Activated CD8-positive, alpha-beta memory T cell treated with anti-CD3 and anti-CD28 coated beads, Interleukin-2, amount 10 ng/mL, durations not matched to agents 7 days and 5 days (primary cell): Measurements from ENCODE around the gene CALHM4. TPM values are rescaled to one million over a fixed set of nuclear protein-coding genes. Genes with fewer than 3 reads are reported as not detected.
A peak's percentile ranks its signal among the peaks of the same experiment; 100 is the strongest.

ENCODE experiments used
- ATAC-seq: fragments of 150-1000 bp; cut with Tn5 transposase; one replicate; pipeline ENCODE4 v1.10.0; 2021; ENCODE audit warnings: moderate library complexity
- CTCF ChIA-PET: fragments of 350-600 bp; sonication (Branson Sonifier 250); formaldehyde crosslinking; loops from one replicate; lab custom pipeline; 2021; ENCODE audit warnings: antibody characterized with exemption; lab: Charles Lee
- DNase-seq: peaks from one replicate; pipeline ENCODE4 v3.0.0-alpha.2; 2020
- H3K27ac Mint-ChIP-seq: one replicate; pipeline ENCODE4 v1.8.0; 2021; ENCODE audit warnings: mild to moderate bottlenecking, mixed read lengths
- H3K27me3 Mint-ChIP-seq: one replicate; pipeline ENCODE4 v1.8.0; 2021; ENCODE audit warnings: mixed read lengths
- H3K36me3 Mint-ChIP-seq: one replicate; pipeline ENCODE4 v1.8.0; 2021; ENCODE audit warnings: mild to moderate bottlenecking, mixed read lengths
- H3K4me1 Mint-ChIP-seq: one replicate; pipeline ENCODE4 v1.8.0; 2021; ENCODE audit warnings: mixed read lengths
- H3K4me3 Mint-ChIP-seq: one replicate; pipeline ENCODE4 v1.8.0; 2021; ENCODE audit warnings: mild to moderate bottlenecking, moderate library complexity, mixed read lengths
- H3K9me3 Mint-ChIP-seq: one replicate; pipeline ENCODE4 v1.8.0; 2022; ENCODE audit warnings: low read depth, mixed read lengths
- total RNA-seq, 2 experiments: library from RNA; stranded (reverse); gene quantifications; one replicate each; pipeline ENCODE4 v1.2.3, GENCODE V29; 2021

CALHM4 gene
- total RNA-seq, 2 experiments from 2014 or later: not detected

DNA sequence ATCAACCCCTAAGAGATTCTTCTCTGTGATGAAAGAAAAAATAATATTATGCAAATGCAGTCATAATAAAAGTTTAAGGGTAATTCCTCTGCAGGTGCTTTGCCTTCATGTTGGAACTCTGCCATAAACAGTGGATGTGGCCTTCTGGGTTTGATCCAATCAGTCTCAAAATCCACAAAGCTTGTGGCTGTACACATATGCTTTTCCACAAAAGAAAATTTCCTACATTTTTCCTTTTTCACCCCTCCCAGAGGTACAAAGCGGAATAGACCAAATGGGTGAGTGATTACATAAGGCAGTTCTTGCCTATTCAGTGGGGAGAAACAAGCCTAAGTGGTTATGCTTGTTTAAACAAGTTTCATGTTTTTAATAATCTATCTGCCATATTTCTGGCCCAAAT lies 25.4 kb upstream of the CALHM4 start:
- Mint-ChIP-seq H3K27me3 (peaks cover 40% of the 10 kb centered on the region), H3K27ac (no peak overlapping the region), H3K36me3 (no peaks in the 10 kb centered on the region), H3K4me3 (no peak overlapping the region), H3K4me1 (peaks cover 3% of the 10 kb centered on the region), H3K9me3 (no peaks in the 10 kb centered on the region)
- CTCF ChIA-PET: no interaction called here
- no peak for ATAC-seq
- no peak for DNase-seq

GRCh38 chr6:116528780-116529179 lies 24.8 kb upstream of the CALHM4 start:
- CTCF ChIA-PET: no interaction called here
- Mint-ChIP-seq H3K4me3 (no peak overlapping the region), H3K9me3 (no peaks in the 10 kb centered on the region), H3K27me3 (peaks cover 46% of the 10 kb centered on the region), H3K36me3 (no peaks in the 10 kb centered on the region), H3K4me1 (peaks cover 3% of the 10 kb centered on the region), H3K27ac (no peak overlapping the region)
- no peak for ATAC-seq
- no peak for DNase-seq

DNA sequence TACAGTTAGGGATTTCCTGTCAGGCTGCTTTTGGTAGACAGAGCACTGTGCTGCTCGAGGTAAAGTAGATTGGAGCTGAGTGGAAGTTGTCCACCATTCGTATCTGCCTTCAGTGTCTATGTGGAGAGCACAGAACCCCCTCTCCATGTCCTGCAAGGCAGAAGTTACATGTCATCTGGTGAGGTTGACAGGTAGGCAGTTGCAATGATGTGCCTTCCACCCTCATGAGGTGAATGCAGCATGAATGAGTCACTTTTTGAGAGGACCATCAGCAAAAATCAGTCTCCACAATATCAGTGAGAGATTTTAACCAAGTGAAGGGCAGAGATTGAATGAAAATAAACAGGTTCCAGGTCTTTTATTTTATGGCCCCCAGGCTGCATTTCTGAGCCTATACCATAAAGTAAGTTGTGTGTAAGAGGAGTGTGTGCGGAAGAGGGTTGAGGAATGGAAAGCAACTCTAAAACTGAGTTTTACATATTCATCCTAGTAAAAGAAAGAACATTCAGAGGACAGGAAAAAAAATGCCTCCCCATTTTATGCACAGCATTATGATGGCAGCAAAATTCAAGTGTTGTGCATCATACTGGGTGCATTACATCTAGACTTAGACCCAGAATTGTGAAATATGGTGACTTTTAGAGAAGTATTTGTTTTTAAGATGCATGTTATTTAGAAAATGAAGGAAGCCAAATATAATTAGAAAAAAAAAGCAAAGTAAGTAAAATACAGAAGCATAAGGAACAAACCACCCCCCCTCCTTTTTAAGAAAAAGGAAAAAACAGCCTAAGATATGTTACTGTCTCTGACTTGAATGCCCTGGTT lies 23.9 kb upstream of the CALHM4 start:
- Mint-ChIP-seq H3K9me3 (no peaks in the 10 kb centered on the region), H3K27ac (no peak overlapping the region), H3K4me3 (no peak overlapping the region), H3K36me3 (no peaks in the 10 kb centered on the region), H3K27me3 (peaks cover 50% of the 10 kb centered on the region), H3K4me1 (peaks cover 3% of the 10 kb centered on the region)
- CTCF ChIA-PET: no interaction called here
- DNase-seq: no peak
- no peak for ATAC-seq

GRCh38 chr6:116530436-116530835 lies 23.1 kb upstream of the CALHM4 start:
- no peak overlapping the region for H3K4me3 Mint-ChIP-seq
- CTCF ChIA-PET: no interaction called here
- no peaks in the 10 kb centered on the region for H3K9me3 Mint-ChIP-seq
- no peaks in the 10 kb centered on the region for H3K36me3 Mint-ChIP-seq
- no peak overlapping the region for H3K27ac Mint-ChIP-seq
- ATAC-seq (no peak), DNase-seq (no peak)
- peaks cover 3% of the 10 kb centered on the region for H3K4me1 Mint-ChIP-seq
- H3K27me3 Mint-ChIP-seq: peaks cover 53% of the 10 kb centered on the region

DNA sequence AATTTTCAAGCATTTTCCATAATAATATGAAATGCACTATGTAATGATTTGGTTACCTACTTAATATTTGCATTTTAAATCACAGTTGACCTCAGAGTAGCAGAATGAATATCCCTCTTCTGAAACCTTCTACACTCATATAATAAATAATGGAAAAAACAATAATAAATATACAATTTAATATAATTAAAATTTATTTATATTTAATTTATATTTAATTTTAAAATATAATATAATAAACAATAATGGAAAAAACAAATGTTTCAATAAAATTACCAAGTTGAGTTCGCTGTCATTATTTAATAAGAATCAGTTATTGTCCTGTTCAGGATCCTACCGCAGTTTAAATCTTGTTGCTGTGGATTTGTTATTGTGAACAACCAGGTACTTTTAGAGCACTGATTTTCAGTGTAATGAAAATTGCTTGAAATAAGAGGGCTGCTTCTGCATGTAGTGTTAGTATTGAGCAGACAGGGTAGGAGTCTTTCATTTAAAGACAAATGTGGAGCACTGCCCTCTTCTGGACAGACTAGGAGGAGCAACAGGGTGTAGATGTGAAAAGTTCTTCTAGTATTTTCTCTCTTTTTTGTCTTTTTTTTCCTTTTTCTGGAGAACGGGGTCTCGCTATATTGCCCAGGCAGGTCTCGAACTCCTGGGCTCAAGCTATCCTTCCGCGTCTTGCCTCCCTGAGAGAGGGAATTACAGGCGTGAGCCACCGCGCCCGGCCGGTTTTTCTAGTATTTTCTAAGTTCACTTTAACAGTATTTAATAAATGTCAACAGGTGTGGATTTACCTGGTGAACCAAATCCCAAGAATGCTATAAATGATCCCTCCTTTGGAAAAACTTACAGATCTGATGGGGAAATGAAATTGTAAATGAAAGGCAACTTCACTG lies 21.6 kb upstream of the CALHM4 start:
- H3K9me3 Mint-ChIP-seq: no peaks in the 10 kb centered on the region
- DNase-seq (peak; percentile 75), ATAC-seq (peak; percentile 87)
- peaks cover 53% of the 10 kb centered on the region for H3K27me3 Mint-ChIP-seq
- H3K4me1 Mint-ChIP-seq: peaks cover 3% of the 10 kb centered on the region
- no peaks in the 10 kb centered on the region for H3K36me3 Mint-ChIP-seq
- CTCF ChIA-PET: interaction anchor here (0.6 to 4.5 kb wide), 9 partner anchors 9 to 314 kb away, joined by 3 to 46 read pairs (median 3); partner anchors contain the start of gene TSPYL4
- no peak overlapping the region for H3K27ac Mint-ChIP-seq
- H3K4me3 Mint-ChIP-seq: no peak overlapping the region

DNA sequence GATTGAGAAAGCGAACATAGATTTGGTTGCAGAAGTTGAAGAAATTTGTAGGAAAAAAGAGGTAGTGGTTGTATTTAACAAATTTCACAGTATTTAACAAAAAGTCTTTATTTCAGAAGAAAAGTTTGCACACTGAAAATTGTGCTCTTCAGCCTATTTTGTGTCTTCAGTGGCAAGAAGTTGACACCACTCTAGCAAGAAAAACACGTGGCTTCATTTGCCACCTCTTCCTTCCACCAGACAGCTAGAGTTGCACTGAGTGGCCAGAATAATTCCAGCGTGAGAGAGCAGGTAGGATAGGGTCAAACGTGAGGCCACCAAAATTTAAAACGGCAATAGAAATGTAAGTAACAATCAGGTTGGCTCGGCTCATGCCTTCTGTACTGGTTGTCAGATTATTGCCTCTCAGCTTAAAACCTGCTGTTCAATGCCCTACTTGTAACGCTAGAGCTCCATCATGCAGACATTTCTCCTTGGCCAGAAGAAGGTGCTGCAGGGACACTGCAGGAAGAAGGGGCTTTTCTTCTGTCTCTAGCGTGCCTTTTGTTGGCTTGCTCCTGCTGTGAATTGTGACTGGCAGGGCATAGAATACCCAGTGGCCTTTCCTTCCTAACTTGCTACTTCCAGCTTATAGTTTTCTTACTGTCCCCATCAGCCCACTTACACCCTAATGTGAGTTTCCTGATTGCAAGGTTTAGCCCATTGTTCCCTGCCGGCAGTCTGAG lies 20.2 kb upstream of the CALHM4 start:
- Mint-ChIP-seq H3K27ac (no peak overlapping the region), H3K9me3 (no peaks in the 10 kb centered on the region), H3K4me1 (peaks cover 3% of the 10 kb centered on the region), H3K27me3 (peaks cover 44% of the 10 kb centered on the region), H3K4me3 (no peak overlapping the region), H3K36me3 (no peaks in the 10 kb centered on the region)
- ATAC-seq (no peak), DNase-seq (no peak)
- CTCF ChIA-PET: interaction anchor here (0.9 to 4.5 kb wide), 11 partner anchors 22 to 279 kb away, joined by 3 to 46 read pairs (median 4); partner anchors contain the start of gene TSPYL4

- Mint-ChIP-seq H3K4me1 (peaks cover 3% of the 10 kb centered on the region), H3K9me3 (no peaks in the 10 kb centered on the region), H3K4me3 (no peak overlapping the region), H3K27me3 (peaks cover 39% of the 10 kb centered on the region), H3K36me3 (no peaks in the 10 kb centered on the region), H3K27ac (no peak overlapping the region)
- CTCF ChIA-PET: interaction anchor here (0.8 to 4.5 kb wide), 17 partner anchors 10 to 317 kb away, joined by 3 to 46 read pairs (median 3); partner anchors contain the start of gene TRAPPC3L
- ATAC-seq (no peak), DNase-seq (no peak)
Measured at GRCh38 chr6:116535109-116535508, 18.4 kb upstream of the CALHM4 start.

DNA sequence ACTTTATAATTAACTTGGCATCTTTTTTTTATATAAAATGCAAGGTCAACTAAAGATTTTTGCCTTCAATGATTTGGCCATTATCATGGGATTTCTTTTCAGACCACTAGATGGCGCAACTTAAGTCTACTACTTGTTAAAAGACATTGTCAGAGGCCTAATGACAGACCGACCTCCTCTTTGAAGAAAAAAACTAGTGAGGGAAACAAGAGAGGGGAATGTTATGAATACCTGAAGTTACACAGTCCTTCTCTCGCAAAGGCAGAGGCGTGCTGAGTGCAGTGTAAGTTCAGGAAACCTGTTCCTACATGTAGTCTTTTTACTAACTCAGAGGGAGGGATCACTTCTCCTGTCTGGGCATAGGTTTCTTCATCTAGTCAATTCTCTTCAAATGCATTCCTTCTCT lies 17.3 kb upstream of the CALHM4 start:
- ATAC-seq: peak; percentile 58
- H3K36me3 Mint-ChIP-seq: no peaks in the 10 kb centered on the region

GRCh38 chr6:116542426-116542825 lies 11.1 kb upstream of the CALHM4 start:
- peaks cover 53% of the 10 kb centered on the region for H3K27me3 Mint-ChIP-seq
- H3K4me1 Mint-ChIP-seq: no peaks in the 10 kb centered on the region
- CTCF ChIA-PET: interaction anchor here (0.7 to 1.6 kb wide), 2 partner anchors 20 to 255 kb away, joined by 3 to 4 read pairs; no protein-coding TSS in a partner anchor
- H3K36me3 Mint-ChIP-seq: no peaks in the 10 kb centered on the region
- ATAC-seq: no peak
- DNase-seq: no peak
- no peak overlapping the region for H3K4me3 Mint-ChIP-seq
- no peaks in the 10 kb centered on the region for H3K9me3 Mint-ChIP-seq
- H3K27ac Mint-ChIP-seq: no peak overlapping the region

More for the DNA sequence above, 17.3 kb upstream of the CALHM4 start:
- Mint-ChIP-seq H3K27me3 (peaks cover 41% of the 10 kb centered on the region), H3K27ac (no peak overlapping the region), H3K9me3 (no peaks in the 10 kb centered on the region), H3K4me1 (peaks cover 3% of the 10 kb centered on the region), H3K4me3 (no peak overlapping the region)
- CTCF ChIA-PET: interaction anchor here (2.0 to 4.5 kb wide), 3 partner anchors 27 to 248 kb away, joined by 4 to 46 read pairs (median 5); no protein-coding TSS in a partner anchor
- DNase-seq: no peak

- CTCF ChIA-PET: no interaction called here
- Mint-ChIP-seq H3K27me3 (peaks cover 53% of the 10 kb centered on the region), H3K4me3 (no peak overlapping the region), H3K9me3 (no peaks in the 10 kb centered on the region), H3K36me3 (no peaks in the 10 kb centered on the region), H3K4me1 (no peaks in the 10 kb centered on the region), H3K27ac (no peak overlapping the region)
- DNase-seq (no peak), ATAC-seq (no peak)
Measured at GRCh38 chr6:116543149-116543548, 10.4 kb upstream of the CALHM4 start.

- Mint-ChIP-seq H3K27ac (no peak within 1 kb of the TSS), H3K27me3 (peaks cover 45% of the 10 kb centered on the region), H3K9me3 (no peaks in the 10 kb centered on the region), H3K4me3 (no peak within 1 kb of the TSS), H3K4me1 (no peaks in the 10 kb centered on the region), H3K36me3 (no peaks in the 10 kb centered on the region)
- no peak for DNase-seq
- CTCF ChIA-PET: interaction anchor here (1.2 kb wide), 1 partner anchor 11 kb away, joined by 3 read pairs; no protein-coding TSS in a partner anchor
- ATAC-seq: no peak
Measured at GRCh38 chr6:116545651-116546050, 7.9 kb upstream of the CALHM4 start, which contains the start of gene TRAPPC3L. TRAPPC3L (minus strand) TSS chr6:116545684; CDS start chr6:116545514, 170 bp downstream.

DNA sequence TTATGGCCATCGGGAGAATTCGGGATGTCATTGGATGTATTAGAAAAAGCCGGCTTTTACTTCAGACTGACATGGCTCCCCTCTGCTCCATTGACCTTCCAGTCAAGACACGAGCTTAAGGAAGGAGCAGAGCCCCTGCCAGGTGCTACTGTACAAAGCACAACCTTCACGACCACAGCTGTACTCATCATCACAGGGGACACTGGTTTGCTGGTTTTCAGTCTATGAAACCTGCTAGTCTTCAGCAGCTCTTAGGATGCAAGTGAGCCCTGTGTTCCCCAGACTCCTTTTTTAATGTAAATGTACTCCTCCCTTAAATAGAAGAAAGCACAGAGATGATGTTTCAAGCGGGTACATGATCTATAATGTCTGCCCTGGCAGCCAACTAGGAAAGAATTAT lies 6.2 kb upstream of the CALHM4 start:
- H3K4me3 Mint-ChIP-seq: no peak overlapping the region
- H3K36me3 Mint-ChIP-seq: no peaks in the 10 kb centered on the region
- ATAC-seq (no peak), DNase-seq (no peak)
- no peaks in the 10 kb centered on the region for H3K4me1 Mint-ChIP-seq
- H3K27me3 Mint-ChIP-seq: peaks cover 45% of the 10 kb centered on the region
- no peaks in the 10 kb centered on the region for H3K9me3 Mint-ChIP-seq
- CTCF ChIA-PET: interaction anchor here (1.5 kb wide), 1 partner anchor 12 kb away, joined by 5 read pairs; no protein-coding TSS in a partner anchor
- H3K27ac Mint-ChIP-seq: no peak overlapping the region
